Spleen (tissue), 11 donors: ENCODE measurements around the gene LAMB1. TPM values are rescaled to one million over a fixed set of nuclear protein-coding genes. Genes with fewer than 3 reads are reported as not detected.

Experiments
- DNase-seq: peaks from one replicate; pipeline ENCODE4 v3.0.0-alpha.2; 2020
- H3K27ac ChIP-seq, 8 donors: fragments of 200-600 bp; sonication (generic) in 7 of 8; 1 replicate in 4 of 8; 2 replicates in 4 of 8; pipeline versions ENCODE4 v1.5.0 to v1.8.0; 2016 to 2021; ENCODE audit warnings: inconsistent platforms in 4 of 8, mild to moderate bottlenecking in 4 of 8, moderate library complexity in 1 of 8
- H3K27me3 ChIP-seq, 7 donors: fragments of 200-600 bp; sonication (generic) in 6 of 7; replicated peaks in 1 of 7; 1 replicate in 4 of 7; 2 replicates in 3 of 7; pipeline versions ENCODE4 v1.5.0 to v1.8.0; 2016 to 2021; ENCODE audit warnings: inconsistent platforms in 3 of 7, mild to moderate bottlenecking in 1 of 7
- H3K36me3 ChIP-seq, 6 donors: fragments of 200-600 bp; sonication (generic) in 5 of 6; 1 replicate in 4 of 6; 2 replicates in 2 of 6; pipeline versions ENCODE4 v1.5.0 to v1.8.0; 2016 to 2021; ENCODE audit warnings: inconsistent platforms in 2 of 6
- H3K4me1 ChIP-seq, 6 donors: fragments of 200-600 bp; sonication (generic) in 5 of 6; 1 replicate in 3 of 6; 2 replicates in 3 of 6; pipeline versions ENCODE4 v1.5.0 to v1.8.0; 2016 to 2021; ENCODE audit warnings: inconsistent platforms in 3 of 6
- H3K4me3 ChIP-seq, 8 donors: fragments of 200-600 bp; sonication (generic) in 7 of 8; 1 replicate in 4 of 8; 2 replicates in 4 of 8; pipeline versions ENCODE4 v1.5.0 to v1.8.0; 2016 to 2021; ENCODE audit warnings: inconsistent platforms in 4 of 8, mild to moderate bottlenecking in 4 of 8, moderate library complexity in 2 of 8
- H3K9me3 ChIP-seq, 8 donors: fragments of 200-600 bp; sonication (generic) in 7 of 8; 1 replicate in 4 of 8; 2 replicates in 4 of 8; pipeline versions ENCODE4 v1.5.0 to v1.8.0; 2016 to 2021; ENCODE audit warnings: inconsistent platforms in 4 of 8
- CTCF ChIP-seq, 11 experiments: fragments of 200-600 bp in 7 of 11; fragments of 450-650 bp in 4 of 11; sonication (generic) in 4 of 11; IDR thresholded peaks in 8 of 11; conservative IDR thresholded peaks in 3 of 11; 1 replicate in 7 of 11; 2 replicates in 4 of 11; pipeline versions ENCODE4 v1.4.0 to v1.8.0; 2016 to 2021; ENCODE audit warnings: antibody characterized with exemption in 11 of 11, inconsistent platforms in 4 of 11, mild to moderate bottlenecking in 1 of 11
- POLR2A ChIP-seq, 3 donors: fragments of 450-650 bp; IDR thresholded peaks; one replicate each; pipeline ENCODE4 v1.5.1; 2017; ENCODE audit warnings: antibody characterized with exemption in 3 of 3, mild to moderate bottlenecking in 1 of 3
- POLR2AphosphoS5 ChIP-seq, 3 donors: sonication (generic); formaldehyde crosslinking; IDR thresholded peaks; one replicate each; pipeline ENCODE4 v1.5.1; 2017; ENCODE audit warnings: antibody characterized with exemption in 3 of 3
- WGBS, 5 donors: extraction: QIAGEN DNeasy Blood & Tissue Kit in 3 of 5; methylation state at CpG; one replicate each; pipeline versions ENCODE4 v1.1.5 to v1.1.7; 2013 to 2018; 5-methylcytosine and 5-hydroxymethylcytosine counted together
- intact Hi-C: fragments of 100-400 bp; cut with DNase I; formaldehyde crosslinking; loops from one replicate; pipeline ENCODE4 v1.15.0; 2023; ENCODE audit warnings: low total_unique reads
- polyA plus RNA-seq, 3 donors: library from polyadenylated mRNA; stranded (reverse); fragments of 200-250 nt; gene quantifications; one replicate each; pipeline ENCODE4 v1.2.1, GENCODE V29; 2013
- total RNA-seq, 7 donors: library from RNA; depleted of rRNA in 3 of 7; stranded (reverse); fragments of >200 nt in 3 of 7; fragmentation: NEBNext Ultra II Directional in 4 of 7; extraction: Animal tissue kit (Norgen Biotek cat#: 25700) in 4 of 7; gene quantifications; one replicate each; pipeline versions ENCODE4 v1.1.0 to v1.2.1, GENCODE V29; 2016 to 2021
- donor health status: healthy with polysubstance abuse.
- donor health status: DM: no; HTN: no; CAD: no; lungs with moderate emphysema.
- donor health status: DM: no; HTN: no; CAD: no.
- donor health status: Bipolar disorder and iron deficiency.
- donor health status: healthy.
- donor health status: DM: no; HTN: no; CAD: no.
- donor health status: DM: yes; HTN: yes; CAD: no.

Gene LAMB1
- total and polyA plus RNA-seq, 10 donors = 51.4 to 181 (median 126) TPM

- Histone ChIP-seq H3K36me3 (peaks cover 0 to 99% (median 60%) of the 10 kb centered on the region in 6 donors), H3K4me3 (no peak overlapping the region), H3K9me3 (peaks cover 0 to 3% (median 0%) of the 10 kb centered on the region in 8 donors), H3K4me1 (peaks cover 0 to 47% (median 19%) of the 10 kb centered on the region in 6 donors), H3K27me3 (no peaks in the 10 kb centered on the region), H3K27ac (no peak overlapping the region)
- DNase-seq = no peak
- WGBS, 5 donors = 74 to 99% (median 99%) methylated on average over 2 of the region's 2 CpGs
- intact Hi-C loops = no loop called here
- no peak for TF ChIP-seq CTCF (IDR thresholded peaks at IDR 0.05 in 8 of 11, conservative IDR thresholded peaks at IDR 0.05 in 3 of 11)
- TF ChIP-seq POLR2AphosphoS5 (IDR thresholded peaks at IDR 0.05) = no peak
- TF ChIP-seq POLR2A (IDR thresholded peaks at IDR 0.05) = no peak
These were observed 91.0 kb downstream of the LAMB1 start for GRCh38 chr7:107911981-107912380.

GRCh38 chr7:107909445-107909844 lies 93.5 kb downstream of the LAMB1 start:
- Histone ChIP-seq H3K9me3 (peaks cover 0 to 3% (median 0%) of the 10 kb centered on the region in 8 donors), H3K4me1 (peaks cover 0 to 37% (median 12%) of the 10 kb centered on the region in 6 donors), H3K27me3 (no peaks in the 10 kb centered on the region), H3K27ac (no peak overlapping the region), H3K36me3 (peaks cover 0 to 99% (median 66%) of the 10 kb centered on the region in 6 donors), H3K4me3 (no peak overlapping the region)
- TF ChIP-seq POLR2A (IDR thresholded peaks at IDR 0.05) = no peak
- TF ChIP-seq POLR2AphosphoS5 (IDR thresholded peaks at IDR 0.05) = no peak
- no peak for TF ChIP-seq CTCF (IDR thresholded peaks at IDR 0.05 in 8 of 11, conservative IDR thresholded peaks at IDR 0.05 in 3 of 11)
- intact Hi-C loops = no loop called here
- no peak for DNase-seq
- WGBS, 5 donors = 86 to 98% (median 93%) methylated on average over 1 of the region's 1 CpG

GRCh38 chr7:107907790-107908189 lies 95.2 kb downstream of the LAMB1 start:
- no peak overlapping the region for H3K4me3 ChIP-seq
- H3K36me3 ChIP-seq = peaks cover 0 to 100% (median 81%) of the 10 kb centered on the region in 6 donors
- peak overlapping the region in 6 of 8 donors; percentile 3 to 79 (median 45) for H3K27ac ChIP-seq

GRCh38 chr7:107902381-107902780 lies 100.6 kb downstream of the LAMB1 start:
- H3K4me3 ChIP-seq = no peak overlapping the region
- no peak for DNase-seq
- no peak overlapping the region for H3K27ac ChIP-seq
- no peak for TF ChIP-seq POLR2A (IDR thresholded peaks at IDR 0.05)
- no peak for TF ChIP-seq POLR2AphosphoS5 (IDR thresholded peaks at IDR 0.05)
- TF ChIP-seq CTCF (IDR thresholded peaks at IDR 0.05 in 8 of 11, conservative IDR thresholded peaks at IDR 0.05 in 3 of 11) = no peak
- no peaks in the 10 kb centered on the region for H3K27me3 ChIP-seq
- no peaks in the 10 kb centered on the region for H3K9me3 ChIP-seq
- peaks cover 0 to 75% (median 47%) of the 10 kb centered on the region in 6 donors for H3K36me3 ChIP-seq
- intact Hi-C loops = no loop called here
- peaks cover 9 to 65% (median 53%) of the 10 kb centered on the region in 6 donors for H3K4me1 ChIP-seq

More at GRCh38 chr7:107907790-107908189, 95.2 kb downstream of the LAMB1 start:
- intact Hi-C loops = no loop called here
- peaks cover 0 to 23% (median 12%) of the 10 kb centered on the region in 6 donors for H3K4me1 ChIP-seq
- H3K27me3 ChIP-seq = no peaks in the 10 kb centered on the region
- 55 to 94% (median 74%) methylated on average over 2 of the region's 2 CpGs for WGBS, 5 donors
- DNase-seq = no peak
- TF ChIP-seq POLR2AphosphoS5 (IDR thresholded peaks at IDR 0.05) (no peak), CTCF (IDR thresholded peaks at IDR 0.05 in 8 of 11, conservative IDR thresholded peaks at IDR 0.05 in 3 of 11) (no peak), POLR2A (IDR thresholded peaks at IDR 0.05) (no peak)
- peaks cover 0 to 3% (median 0%) of the 10 kb centered on the region in 8 donors for H3K9me3 ChIP-seq
